Posterior vena cava (tissue), 2 donors: Measurements from ENCODE around the gene DYRK1A. TPM values are rescaled to one million over a fixed set of nuclear protein-coding genes. Genes with fewer than 3 reads are reported as not detected.

ENCODE experiments used
- DNase-seq: peaks from one replicate; pipeline ENCODE4 v3.0.0-alpha.2; 2020; ENCODE audit warnings: low spot score
- intact Hi-C, 2 donors: fragments of 100-400 bp; cut with DNase I; formaldehyde crosslinking; loops; one replicate each; pipeline versions ENCODE4 v1.14.1 to v1.14.2; 2022 to 2023
- total RNA-seq, 2 donors: library from RNA; stranded (reverse); fragmentation: NEBNext Ultra II Directional; extraction: Animal tissue kit (Norgen Biotek cat#: 25700); gene quantifications; one replicate each; pipeline ENCODE4 v1.2.1, GENCODE V29; 2021
- donor health status: DM: yes; HTN: yes; CAD: no.
- donor health status: DM: yes; HTN: yes; CAD: no.

DYRK1A gene
- total RNA-seq, 2 donors from 2014 or later: 58.1 to 68.2 TPM

DNA sequence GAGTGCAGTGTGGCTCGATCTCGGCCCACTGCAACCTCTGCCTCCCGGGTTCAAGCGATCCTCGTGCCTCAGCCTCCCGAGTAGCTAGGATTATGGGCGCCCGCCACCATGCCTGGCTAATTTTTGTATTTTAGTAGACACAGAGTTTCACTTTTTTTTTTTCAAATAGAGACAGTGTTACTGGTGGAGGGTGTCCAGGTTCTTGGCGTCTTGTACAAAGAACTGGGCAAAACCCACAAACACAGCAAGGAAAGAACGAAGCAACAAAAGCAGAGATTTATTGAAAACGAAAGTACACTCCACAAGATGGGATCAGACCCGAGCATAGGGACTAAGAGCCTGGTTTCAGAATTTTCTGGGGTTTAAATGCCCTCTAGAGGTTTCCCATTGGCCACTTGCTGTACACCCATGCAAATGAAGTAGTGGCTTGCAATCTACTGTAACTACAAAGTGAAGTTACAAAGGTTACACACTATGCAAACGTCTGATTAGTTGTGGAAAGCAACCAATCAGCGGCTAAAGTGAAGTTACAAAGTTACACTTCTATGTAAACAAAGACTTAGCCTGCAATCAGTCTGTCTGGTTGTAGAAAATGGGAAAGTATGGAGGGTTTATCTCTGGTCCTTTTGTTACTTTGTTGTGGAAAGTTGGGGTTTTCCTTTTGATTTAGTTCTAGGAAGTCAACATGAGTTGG is 199.1 kb downstream of the DYRK1A start:
- intact Hi-C loops: loop anchor here in 1 of 2 donors (10.0 kb wide), 1 partner anchor 201 kb away; the partner anchor contains the start of gene DYRK1A
- DNase-seq: no peak

GRCh38 chr21:37566790-37567615 is 200.4 kb downstream of the DYRK1A start:
- intact Hi-C loops: loop anchor here in 1 of 2 donors (10.0 kb wide), 1 partner anchor 202 kb away; the partner anchor contains the start of gene DYRK1A
- DNase-seq: no peak

GRCh38 chr21:37568415-37568814 is 201.8 kb downstream of the DYRK1A start:
- no peak for DNase-seq
- intact Hi-C loops: loop anchor here in 1 of 2 donors (10.0 kb wide), 1 partner anchor 204 kb away; the partner anchor contains the start of gene DYRK1A

DNA sequence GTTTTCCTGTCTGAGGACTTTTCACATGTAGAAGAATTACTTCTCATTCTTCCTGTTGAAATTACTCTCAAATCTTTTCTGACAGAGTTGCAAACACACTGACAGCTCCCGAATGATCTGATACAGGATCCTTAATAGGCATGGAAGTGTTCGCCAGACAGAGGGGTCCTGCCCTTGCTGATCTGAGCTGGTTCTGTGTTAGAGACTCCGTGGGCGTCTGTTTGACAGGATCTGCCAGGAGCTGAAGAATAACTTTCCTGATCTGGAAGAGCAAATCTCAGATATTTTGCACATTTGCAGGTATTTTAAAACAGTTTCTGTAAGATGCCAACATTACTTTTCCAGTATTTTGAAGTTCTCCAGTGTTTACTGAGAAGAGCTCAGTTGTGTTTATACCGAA is 202.3 kb downstream of the DYRK1A start:
- DNase-seq: no peak
- intact Hi-C loops: loop anchor here in 1 of 2 donors (10.0 kb wide), 1 partner anchor 204 kb away; the partner anchor contains the start of gene DYRK1A

DNA sequence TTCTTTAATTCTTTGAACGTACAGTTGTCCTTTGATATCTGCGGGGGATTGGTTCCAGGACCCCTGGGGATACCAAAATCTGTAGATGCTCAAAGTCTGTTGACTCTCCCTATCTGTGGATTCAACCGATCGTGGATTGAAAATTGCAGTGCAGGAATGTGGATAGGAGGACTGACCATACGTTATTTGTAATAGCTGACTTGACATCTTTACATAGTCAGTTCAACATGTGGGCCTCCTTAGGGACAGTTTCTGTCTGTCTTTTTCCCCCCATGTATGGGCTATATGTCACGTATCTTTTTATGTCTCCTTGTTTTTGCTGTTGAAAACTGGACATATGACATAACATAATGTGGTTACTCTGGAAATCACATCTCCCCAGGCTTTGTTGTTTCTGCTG is 204.9 kb downstream of the DYRK1A start:
- DNase-seq: no peak
- intact Hi-C loops: no loop called here

GRCh38 chr21:37574316-37574715 is 207.7 kb downstream of the DYRK1A start:
- intact Hi-C loops: no loop called here
- DNase-seq: no peak

- intact Hi-C loops: no loop called here
Measured at GRCh38 chr21:37574751-37575150, 208.2 kb downstream of the DYRK1A start.

DNA sequence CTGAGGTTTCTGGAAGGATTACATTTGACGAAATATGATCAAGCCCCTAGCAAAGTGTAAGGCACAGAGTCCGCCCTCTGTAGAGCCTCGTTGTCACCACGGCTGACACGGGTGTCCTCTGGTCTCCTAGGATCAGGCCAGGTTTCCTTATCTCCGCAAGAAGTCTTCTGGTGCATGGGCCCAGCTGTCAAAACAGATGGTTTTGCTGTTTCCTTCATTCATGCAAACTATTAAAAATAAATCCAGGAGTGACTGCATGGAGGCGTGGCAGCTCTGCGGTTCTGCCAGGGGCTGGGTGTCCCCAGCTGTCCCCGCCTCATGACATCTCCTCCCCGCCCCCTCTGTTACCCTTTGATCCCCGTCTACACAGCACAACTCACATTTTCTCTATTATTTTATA is 209.0 kb downstream of the DYRK1A start:
- DNase-seq: no peak

More at GRCh38 chr21:37574751-37575150, 208.2 kb downstream of the DYRK1A start:
- no peak for DNase-seq

More for the DNA sequence above, 209.0 kb downstream of the DYRK1A start:
- intact Hi-C loops: no loop called here

Other genes with a start within 250 kb of the DYRK1A start
- gene VPS26C, start 99.4 kb upstream of the DYRK1A start, total RNA-seq: 10 to 100 TPM; 42.0 to 44.4 TPM